ENCODE data around the gene SPNS2.
A peak's percentile ranks its signal among the peaks of the same experiment; 100 is the strongest.

DNA sequence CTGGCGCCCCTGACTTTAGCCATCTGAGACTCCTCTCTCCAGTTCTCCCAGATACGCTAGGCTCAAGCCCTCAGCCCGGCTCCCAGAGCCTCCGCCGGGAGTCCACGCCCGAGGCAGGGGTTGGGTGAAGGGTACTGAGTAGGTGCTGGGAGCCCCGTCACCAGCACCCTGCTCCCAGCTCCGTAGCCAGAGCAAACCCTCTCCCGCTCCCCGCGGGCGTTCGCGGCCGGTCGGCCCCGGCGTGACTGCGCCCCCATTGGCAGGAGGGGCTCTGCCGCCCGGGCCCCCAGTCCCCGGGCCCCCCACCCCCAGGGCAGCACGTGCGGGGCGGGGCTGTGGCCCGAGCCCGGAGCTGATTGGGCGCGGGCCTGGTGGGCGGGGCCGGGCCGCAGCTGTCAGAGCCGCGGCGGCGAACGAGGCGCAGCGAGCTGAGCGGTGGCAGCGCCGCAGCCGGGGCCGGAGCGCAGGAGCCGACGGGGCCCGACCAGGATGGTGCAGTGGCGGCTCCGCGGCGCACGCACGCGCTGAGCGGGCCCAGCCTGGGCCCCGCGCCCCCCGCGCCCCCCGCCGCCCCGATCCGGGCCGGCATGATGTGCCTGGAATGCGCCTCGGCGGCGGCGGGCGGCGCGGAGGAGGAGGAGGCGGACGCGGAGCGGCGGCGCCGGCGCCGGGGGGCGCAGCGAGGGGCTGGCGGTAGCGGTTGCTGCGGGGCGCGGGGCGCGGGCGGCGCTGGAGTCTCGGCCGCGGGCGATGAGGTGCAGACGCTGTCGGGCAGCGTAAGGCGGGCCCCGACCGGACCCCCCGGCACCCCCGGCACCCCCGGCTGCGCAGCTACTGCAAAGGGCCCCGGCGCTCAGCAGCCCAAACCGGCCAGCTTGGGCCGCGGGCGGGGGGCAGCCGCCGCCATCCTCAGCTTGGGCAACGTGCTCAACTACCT is at the start of gene SPNS2:
- TF ChIP-seq, protein P1, sequence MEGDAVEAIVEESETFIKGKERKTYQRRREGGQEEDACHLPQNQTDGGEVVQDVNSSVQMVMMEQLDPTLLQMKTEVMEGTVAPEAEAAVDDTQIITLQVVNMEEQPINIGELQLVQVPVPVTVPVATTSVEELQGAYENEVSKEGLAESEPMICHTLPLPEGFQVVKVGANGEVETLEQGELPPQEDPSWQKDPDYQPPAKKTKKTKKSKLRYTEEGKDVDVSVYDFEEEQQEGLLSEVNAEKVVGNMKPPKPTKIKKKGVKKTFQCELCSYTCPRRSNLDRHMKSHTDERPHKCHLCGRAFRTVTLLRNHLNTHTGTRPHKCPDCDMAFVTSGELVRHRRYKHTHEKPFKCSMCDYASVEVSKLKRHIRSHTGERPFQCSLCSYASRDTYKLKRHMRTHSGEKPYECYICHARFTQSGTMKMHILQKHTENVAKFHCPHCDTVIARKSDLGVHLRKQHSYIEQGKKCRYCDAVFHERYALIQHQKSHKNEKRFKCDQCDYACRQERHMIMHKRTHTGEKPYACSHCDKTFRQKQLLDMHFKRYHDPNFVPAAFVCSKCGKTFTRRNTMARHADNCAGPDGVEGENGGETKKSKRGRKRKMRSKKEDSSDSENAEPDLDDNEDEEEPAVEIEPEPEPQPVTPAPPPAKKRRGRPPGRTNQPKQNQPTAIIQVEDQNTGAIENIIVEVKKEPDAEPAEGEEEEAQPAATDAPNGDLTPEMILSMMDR (IDR thresholded peaks at IDR 0.05), result no peak
- peak in 2 of 3 donors; percentile 55 to 61 for TF ChIP-seq POLR2A (IDR thresholded peaks at IDR 0.05)

Measured in body of pancreas (tissue), 4 donors.